ENCODE data around the gene UBXN10. TPM values are rescaled to one million over a fixed set of nuclear protein-coding genes. Genes with fewer than 3 reads are reported as not detected.

Gene UBXN10
- total RNA-seq, 2 experiments from 2014 or later: 0.22 to 0.44 TPM

- CTCF ChIA-PET: no interaction called here
- Histone ChIP-seq H3K36me3 (ENCODE audit: insufficient read depth, low read length) (no peaks in the 10 kb centered on the region), H3K9me3 (ENCODE audit: control insufficient read depth in 1 of 2, insufficient read depth in 1 of 2, low read length in 2 of 2) (peaks cover 31 to 37% of the 10 kb centered on the region in 2 experiments), H3K4me3 (ENCODE audit: low read length) (no peak overlapping the region), H3K27me3 (ENCODE audit: control insufficient read depth in 1 of 2, insufficient read depth in 2 of 2, low read length in 2 of 2) (no peaks in the 10 kb centered on the region), H3K4me1 (ENCODE audit: insufficient read depth, low read length) (peaks cover 10% of the 10 kb centered on the region), H3K27ac (ENCODE audit: low read depth in 1 of 2, low read length in 2 of 2) (no peak overlapping the region)
- TF ChIP-seq CTCF (IDR thresholded peaks at IDR 0.05): no peak
- H3K36me3 Mint-ChIP-seq (ENCODE audit: low read depth): peaks cover 13% of the 10 kb centered on the region
- H3K27ac Mint-ChIP-seq: no peak overlapping the region
- no peaks in the 10 kb centered on the region for H3K27me3 Mint-ChIP-seq
- peaks cover 7% of the 10 kb centered on the region for H3K9me3 Mint-ChIP-seq
- H3K4me1 Mint-ChIP-seq (ENCODE audit: low read depth): peaks cover 7% of the 10 kb centered on the region
- DNase-seq (peak in 2 of 14 experiments; percentile 10 to 19), ATAC-seq (ENCODE audit: poor library complexity) (no peak)
- POLR2A ChIA-PET: no interaction called here
- no peak overlapping the region for H3K4me3 Mint-ChIP-seq
- intact Hi-C loops (cut with DNase I, micrococcal nuclease): loop anchor here in 1 of 2 experiments (10.0 kb wide), 1 partner anchor 394 kb away; no protein-coding TSS in a partner anchor
Measured at GRCh38 chr1:20158358-20159070, 27.4 kb upstream of the UBXN10 start.

GRCh38 chr1:20160034-20160433 is 25.9 kb upstream of the UBXN10 start:
- ChIA-PET CTCF (no interaction called here), POLR2A (no interaction called here)
- Mint-ChIP-seq H3K9me3 (peaks cover 9% of the 10 kb centered on the region), H3K36me3 (ENCODE audit: low read depth) (peaks cover 19% of the 10 kb centered on the region), H3K27ac (no peak overlapping the region), H3K27me3 (no peaks in the 10 kb centered on the region), H3K4me3 (no peak overlapping the region), H3K4me1 (ENCODE audit: low read depth) (no peaks in the 10 kb centered on the region)
- no peaks in the 10 kb centered on the region for H3K36me3 ChIP-seq (ENCODE audit: insufficient read depth, low read length)
- peaks cover 36 to 53% of the 10 kb centered on the region in 2 experiments for H3K9me3 ChIP-seq (ENCODE audit: control insufficient read depth in 1 of 2, insufficient read depth in 1 of 2, low read length in 2 of 2)
- no peaks in the 10 kb centered on the region for H3K27me3 ChIP-seq (ENCODE audit: control insufficient read depth in 1 of 2, insufficient read depth in 2 of 2, low read length in 2 of 2)
- DNase-seq (no peak), ATAC-seq (ENCODE audit: poor library complexity) (no peak)
- no peak overlapping the region for H3K4me3 ChIP-seq (ENCODE audit: low read length)
- no peak overlapping the region for H3K27ac ChIP-seq (ENCODE audit: low read depth in 1 of 2, low read length in 2 of 2)
- intact Hi-C loops (cut with DNase I, micrococcal nuclease): no loop called here
- no peaks in the 10 kb centered on the region for H3K4me1 ChIP-seq (ENCODE audit: insufficient read depth, low read length)
- no peak for TF ChIP-seq CTCF (IDR thresholded peaks at IDR 0.05)

GRCh38 chr1:20164694-20165202 is 21.1 kb upstream of the UBXN10 start:
- no peaks in the 10 kb centered on the region for H3K4me1 Mint-ChIP-seq (ENCODE audit: low read depth)
- POLR2A ChIA-PET: no interaction called here
- Histone ChIP-seq H3K36me3 (ENCODE audit: insufficient read depth, low read length) (no peaks in the 10 kb centered on the region), H3K4me1 (ENCODE audit: insufficient read depth, low read length) (no peaks in the 10 kb centered on the region), H3K4me3 (ENCODE audit: low read length) (no peak overlapping the region), H3K27ac (ENCODE audit: low read depth in 1 of 2, low read length in 2 of 2) (no peak overlapping the region), H3K27me3 (ENCODE audit: control insufficient read depth in 1 of 2, insufficient read depth in 2 of 2, low read length in 2 of 2) (no peaks in the 10 kb centered on the region), H3K9me3 (ENCODE audit: control insufficient read depth in 1 of 2, insufficient read depth in 1 of 2, low read length in 2 of 2) (peaks cover 31 to 60% of the 10 kb centered on the region in 2 experiments)
- H3K9me3 Mint-ChIP-seq: peaks cover 10% of the 10 kb centered on the region
- DNase-seq (no peak), ATAC-seq (ENCODE audit: poor library complexity) (no peak)
- CTCF ChIA-PET: interaction anchor here (1.3 kb wide), 1 partner anchor 13 kb away, joined by 3 read pairs; no protein-coding TSS in a partner anchor
- no peaks in the 10 kb centered on the region for H3K27me3 Mint-ChIP-seq
- intact Hi-C loops (cut with DNase I, micrococcal nuclease): no loop called here
- no peak for TF ChIP-seq CTCF (IDR thresholded peaks at IDR 0.05)
- H3K27ac Mint-ChIP-seq: no peak overlapping the region
- H3K36me3 Mint-ChIP-seq (ENCODE audit: low read depth): peaks cover 30% of the 10 kb centered on the region
- no peak overlapping the region for H3K4me3 Mint-ChIP-seq

Data from CD4-positive, alpha-beta T cell (primary cell).